GM21528 (cell line): ENCODE data around the gene ADSL.
"Not testable (repeated sequence)": the region's sequence is repeated elsewhere in the genome, so short reads cannot be mapped to it uniquely, and the experiment has no call there.

ENCODE experiments used
- ATAC-seq: cut with Tn5 transposase; IDR thresholded peaks from one replicate; pipeline ENCODE4 v1.9.1; 2021; ENCODE audit warnings: mild to moderate bottlenecking, moderate library complexity; ENCODE audit not compliant: unreplicated experiment, low FRiP score

Gene ADSL

DNA sequence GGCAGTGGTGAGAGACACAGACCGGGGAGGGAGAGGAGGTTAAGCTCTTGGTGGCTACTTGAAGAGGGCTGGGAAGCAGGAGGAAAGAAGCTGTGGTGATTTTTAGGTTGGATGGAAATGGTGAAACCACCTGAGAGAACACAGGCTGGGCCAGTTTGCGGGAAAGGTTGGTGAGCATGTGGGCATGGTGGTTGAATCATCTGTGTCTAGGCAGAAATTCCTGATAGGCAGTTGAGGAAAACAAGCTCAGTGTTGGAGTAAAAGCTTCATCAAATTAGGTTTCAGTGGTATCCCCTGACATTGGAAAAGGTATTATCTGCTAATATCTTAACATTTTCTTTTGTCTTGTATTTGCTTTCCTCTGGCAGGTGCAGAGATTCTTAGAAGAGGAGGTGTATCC, 19.8 kb downstream of the ADSL start:
- ATAC-seq, result no peak

DNA sequence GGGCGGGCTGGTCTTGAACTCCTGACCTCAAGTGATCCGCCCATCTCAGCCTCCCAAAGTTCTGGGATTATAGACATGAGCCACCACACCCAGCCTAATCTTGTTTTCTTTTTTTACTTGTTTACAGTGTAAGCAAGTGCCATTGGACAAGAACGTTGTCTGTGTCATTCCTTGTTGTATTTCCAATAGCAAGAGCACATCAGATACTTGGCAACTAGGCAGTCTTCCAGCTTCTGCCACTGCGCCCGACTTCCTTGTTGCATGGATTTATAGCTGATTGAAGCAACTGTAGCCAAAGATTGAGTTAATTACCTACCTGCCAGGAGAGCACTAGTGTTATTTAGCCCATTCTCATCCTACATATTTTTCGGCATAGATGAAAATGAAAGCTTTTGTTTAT, 21.0 kb downstream of the ADSL start:
- no peak for ATAC-seq

DNA sequence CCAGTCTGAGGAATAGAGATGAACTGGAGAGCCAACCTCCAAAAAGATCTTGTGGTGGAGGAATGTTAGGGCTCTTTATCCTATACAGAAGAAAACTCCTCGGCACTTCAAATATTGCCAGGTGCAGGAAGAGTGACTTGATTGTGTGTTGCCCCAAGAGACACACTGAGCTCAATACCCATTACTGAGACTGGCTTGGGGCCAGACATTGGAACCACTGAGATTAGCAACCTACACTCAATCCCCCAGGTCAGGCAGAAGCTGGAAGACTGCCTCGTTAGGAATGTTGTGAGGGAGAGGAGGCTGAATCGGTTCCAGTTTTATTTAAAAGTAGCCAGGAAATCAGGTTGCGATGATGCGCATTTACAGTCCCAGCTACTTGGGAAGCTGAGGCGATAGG, 21.7 kb downstream of the ADSL start:
- no peak for ATAC-seq

DNA sequence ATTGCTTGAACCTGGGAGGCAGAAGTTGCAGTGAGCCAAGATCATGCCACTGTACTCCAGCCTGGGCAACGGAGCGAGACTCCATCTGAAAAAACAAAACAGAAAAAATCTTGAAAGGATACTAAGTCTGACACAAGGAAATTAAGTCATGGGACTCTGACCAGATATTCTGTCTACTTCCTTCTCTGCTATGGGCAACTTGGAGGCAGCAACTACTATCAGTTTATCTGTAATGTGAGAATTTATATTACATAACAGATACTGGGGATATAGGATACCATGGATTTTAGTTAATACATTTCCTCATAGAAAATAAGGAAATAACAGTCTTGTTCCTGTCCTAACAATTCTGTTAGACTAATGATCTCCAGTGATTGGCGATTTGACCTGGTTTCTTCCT, 22.5 kb downstream of the ADSL start:
- ATAC-seq, result no peak

DNA sequence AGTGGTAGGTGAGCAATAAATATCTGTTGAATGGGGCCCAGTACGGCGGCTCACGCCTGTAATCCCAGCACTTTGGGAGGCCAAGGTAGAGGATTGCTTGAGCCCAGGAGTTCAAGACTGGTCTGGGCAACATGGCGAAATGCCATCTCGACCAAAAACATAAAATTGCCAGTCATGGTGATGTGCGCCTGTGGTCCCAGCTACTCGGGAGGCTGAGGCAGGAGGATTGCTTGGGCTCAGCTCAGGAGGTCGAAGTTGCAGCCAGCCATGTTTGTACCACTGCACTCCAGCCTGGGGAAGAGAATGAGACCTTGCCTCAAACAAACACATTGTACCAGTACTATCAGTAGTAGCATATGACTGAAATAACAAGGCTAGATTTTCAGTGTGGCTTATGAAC, 28.3 kb downstream of the ADSL start:
- no peak for ATAC-seq

DNA sequence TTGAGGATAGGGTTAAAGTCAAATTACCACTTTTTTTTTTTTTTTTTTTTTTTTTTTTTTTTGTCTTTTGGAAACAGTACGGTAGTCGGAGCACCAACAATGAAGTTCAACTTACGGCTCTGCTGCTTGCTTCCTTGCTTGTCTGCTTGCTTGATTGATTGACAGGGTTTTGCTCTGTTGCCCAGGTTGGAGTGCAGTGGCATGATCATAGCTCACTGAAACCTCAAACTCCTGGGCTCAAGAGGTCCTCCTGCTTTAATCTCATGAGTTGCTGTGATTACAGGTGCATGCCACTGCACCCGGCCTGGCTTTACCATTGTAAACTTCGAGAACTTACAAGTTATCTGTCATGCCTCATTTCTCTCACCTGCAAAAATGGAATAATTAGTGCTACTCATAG, 29.8 kb downstream of the ADSL start:
- no peak for ATAC-seq

DNA sequence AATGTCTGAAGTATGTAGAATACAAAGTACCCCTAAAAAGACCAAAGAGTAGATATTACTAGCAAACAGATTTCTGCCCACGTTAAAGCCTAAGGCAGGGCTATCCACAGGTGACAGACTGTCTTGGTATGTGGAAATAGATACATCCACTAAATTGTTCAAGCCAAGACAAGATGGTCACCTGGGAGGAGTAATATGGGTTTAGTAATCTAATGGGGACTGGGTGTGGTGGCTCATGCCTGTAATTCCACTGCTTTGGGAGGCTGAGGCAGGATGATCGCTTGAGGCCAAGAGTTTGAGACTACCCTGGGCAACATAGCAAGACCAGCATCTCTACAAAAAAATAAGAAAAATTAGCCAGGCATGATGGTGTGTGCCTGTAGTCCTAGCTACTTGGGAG, 31.6 kb downstream of the ADSL start:
- no peak for ATAC-seq

DNA sequence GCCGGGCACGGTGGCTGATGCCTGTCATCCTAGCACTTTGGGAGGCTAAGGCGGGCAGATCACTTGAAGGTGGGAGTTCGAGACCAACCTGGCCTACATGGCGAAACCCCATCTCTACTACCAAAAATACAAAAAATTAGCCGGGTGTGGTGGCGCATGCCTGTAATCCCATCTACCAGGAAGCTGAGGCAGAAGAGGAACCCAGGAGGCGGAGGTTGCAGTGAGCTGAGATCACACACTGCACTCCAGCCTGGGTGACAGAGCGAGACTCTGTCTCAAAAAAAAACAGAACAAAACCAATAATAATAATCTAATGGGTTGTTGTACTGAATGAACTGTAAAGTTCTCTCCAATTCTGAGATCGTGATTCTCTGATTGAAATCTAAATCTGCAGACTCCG, 32.1 kb downstream of the ADSL start:
- ATAC-seq, result not testable (repeated sequence)

DNA sequence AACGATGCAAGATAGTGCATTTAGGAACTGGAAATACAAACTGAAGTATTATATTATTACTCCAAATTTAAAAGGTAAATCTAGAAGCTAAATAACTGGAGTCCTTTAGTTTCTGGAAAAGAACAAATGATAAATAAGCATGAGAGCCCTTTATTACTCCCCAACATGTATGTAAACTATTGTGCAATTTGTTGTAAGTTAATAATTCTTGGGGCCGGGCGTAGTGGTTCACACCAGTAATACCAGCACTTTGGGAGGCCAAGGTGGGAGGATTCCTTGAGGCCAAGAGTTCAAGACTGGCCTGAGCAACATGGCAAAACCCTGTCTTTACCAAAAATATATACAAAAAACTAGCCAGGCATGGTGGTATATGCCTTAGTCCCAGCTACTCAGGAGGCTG, 35.2 kb downstream of the ADSL start:
- no peak for ATAC-seq

DNA sequence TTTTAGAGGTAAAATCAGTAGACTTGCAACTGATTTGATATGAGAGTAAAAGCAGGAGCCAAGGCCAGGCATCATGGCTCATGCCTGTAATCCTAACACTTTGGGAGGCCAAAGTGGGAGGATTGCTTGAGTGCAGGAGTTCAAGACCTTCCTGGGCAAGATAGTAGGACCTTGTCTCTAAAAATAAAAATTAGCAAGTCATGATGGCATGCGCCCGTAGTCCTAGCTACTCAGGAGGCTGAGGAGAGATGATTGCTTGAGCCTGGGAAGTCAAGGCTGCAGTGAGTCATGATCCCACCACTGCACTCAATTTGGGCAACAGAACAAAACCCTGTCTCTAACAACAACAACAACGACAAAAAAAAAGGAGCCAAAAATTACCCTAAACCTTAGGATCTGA, 37.6 kb downstream of the ADSL start:
- no peak for ATAC-seq

DNA sequence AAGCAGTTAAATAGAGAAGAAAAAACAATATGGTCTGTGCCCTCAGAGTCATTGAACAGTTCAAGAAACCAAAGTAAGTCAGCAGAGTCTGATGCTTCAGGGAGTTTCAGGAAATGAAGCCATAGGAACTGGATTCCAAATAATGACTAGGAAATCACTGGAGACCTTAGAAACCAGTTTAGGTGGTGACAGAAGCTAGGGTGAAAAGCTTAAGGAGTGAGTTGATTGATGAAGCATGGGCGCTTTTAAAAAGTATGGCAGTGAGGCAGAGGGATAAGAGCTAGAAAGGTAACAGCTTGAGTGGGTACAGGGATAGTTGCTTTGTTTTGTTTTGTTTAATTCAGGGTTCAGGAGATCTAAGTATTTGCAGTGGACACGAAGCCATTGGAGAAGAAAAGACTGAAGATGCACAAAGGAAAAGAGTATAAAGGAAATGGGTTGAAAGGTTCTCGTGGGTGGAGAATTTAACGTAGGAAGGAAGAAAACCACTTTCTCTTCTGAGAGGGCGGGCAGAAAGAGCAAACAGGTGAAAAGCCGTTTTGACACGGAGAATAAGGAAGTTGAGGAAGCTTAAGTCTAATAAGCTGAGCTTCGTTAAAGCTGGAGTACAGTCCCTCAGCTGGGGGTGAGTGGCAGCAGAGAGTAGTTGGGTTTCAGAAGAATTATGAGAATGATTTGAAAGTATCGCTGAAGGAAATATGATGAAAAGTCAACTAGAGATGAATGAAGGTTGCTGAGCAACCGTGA, 38.9 kb downstream of the ADSL start:
- ATAC-seq, result no peak

DNA sequence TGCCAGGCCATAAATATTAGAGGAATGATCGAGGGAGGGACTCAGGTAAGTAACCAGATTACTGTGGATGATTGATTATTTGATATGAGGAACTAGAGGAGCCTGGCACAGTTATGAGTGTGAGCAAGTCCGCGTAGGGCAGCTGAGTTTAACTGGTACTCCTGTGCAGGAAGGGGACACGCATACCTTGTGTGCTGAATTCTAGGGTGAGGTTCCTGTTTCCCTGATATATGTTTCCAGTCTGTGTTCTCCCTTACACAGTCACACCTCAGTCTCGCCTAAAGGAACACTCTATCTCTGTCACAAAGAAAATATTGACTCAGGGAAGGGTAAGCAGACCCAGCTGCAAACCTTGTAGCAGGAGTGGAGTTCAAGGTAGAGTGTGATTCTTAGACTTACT, 41.4 kb downstream of the ADSL start:
- no peak for ATAC-seq

DNA sequence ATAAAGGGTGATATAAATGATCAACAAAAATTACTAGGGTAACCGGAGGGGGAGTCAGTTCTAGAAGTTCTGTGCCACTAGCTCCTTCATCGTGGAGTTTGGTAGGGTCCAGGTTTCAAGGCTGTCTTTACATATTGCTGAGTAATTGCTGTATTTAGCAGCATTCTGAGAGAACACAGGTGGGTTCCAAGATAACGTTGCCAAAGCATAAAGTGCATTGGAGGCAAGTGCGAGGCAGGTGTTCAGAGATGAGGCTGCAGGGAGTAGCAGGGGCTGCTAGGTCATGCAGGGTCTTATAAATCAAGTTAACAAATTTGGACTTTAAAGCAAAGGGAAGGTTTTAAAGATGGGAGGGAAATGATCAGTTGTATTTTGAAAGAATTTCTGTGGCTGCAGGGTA, 41.9 kb downstream of the ADSL start:
- ATAC-seq, result no peak

DNA sequence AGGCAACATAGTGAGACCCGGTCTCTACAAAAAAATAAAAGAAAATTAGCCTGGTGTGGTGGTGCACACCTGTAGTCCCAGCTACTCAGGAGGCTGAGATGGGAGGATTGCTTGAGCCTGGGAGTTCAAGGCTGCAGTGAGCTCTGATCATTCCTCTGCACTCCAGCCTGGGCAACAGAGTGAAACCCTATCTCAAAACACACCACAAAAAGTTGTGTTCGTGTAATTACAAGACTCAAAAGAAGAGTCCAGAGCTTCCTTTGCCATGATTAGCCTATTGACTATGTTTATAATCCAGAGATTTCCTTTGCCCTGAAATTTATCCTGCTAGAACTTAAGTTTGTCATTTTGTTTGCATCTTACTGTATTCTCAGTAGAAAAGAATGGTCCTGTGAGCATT, 45.1 kb downstream of the ADSL start:
- ATAC-seq, result no peak

DNA sequence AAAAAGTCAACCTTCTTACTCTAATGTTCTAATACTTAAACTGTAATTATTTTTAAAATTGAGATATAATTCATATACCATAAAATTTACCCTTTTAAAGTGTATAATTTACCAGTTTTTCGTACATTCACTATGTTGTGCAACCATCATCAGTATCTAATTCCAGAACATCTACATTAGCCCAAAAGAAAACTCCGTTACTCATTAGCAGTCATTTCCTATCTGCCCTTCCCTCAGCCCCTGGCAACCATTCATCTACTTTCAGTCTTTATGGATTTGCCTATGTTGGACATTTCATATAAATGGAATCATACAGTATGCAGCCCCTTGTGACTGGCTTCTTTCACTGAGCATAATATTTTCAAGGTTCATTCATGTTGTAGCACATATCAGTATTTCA, 46.3 kb downstream of the ADSL start:
- no peak for ATAC-seq

DNA sequence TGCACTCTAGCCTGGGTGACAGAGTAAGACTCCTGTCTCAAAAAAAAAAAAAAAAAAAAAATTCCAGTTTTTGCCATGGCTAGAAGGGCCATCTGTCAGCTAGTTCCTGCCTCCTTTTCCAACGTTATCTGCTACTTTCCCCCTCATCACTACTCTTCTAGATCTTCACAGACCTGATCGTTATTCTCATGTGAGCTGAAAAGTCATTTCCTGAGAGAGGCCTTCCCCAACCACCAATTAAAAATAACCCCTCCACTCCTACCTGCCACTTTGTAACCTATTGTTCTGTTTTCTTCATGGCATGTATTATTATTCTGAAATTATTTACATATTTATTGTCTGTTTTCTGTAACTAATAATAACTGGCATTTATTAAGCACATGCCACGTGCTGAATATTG, 48.3 kb downstream of the ADSL start:
- ATAC-seq, result no peak

DNA sequence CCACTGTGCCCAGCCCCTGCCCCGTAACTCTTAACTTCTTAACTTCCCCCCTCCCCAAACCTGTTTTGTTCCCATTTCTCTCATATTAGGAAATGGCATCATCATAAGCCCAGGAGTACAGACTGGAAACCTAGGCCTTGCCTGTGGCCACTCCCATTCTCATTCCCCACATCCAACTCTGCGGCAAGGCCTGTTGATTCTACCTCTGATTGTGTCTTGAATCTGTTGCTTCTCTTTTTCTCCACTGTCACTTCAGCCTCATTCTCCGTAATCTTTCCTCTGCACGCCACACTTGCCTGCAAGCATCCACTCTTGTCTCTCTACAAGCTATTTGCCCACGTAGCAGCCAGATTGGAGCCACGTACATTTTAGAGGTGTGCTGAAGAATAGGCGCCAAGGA, 49.3 kb downstream of the ADSL start:
- ATAC-seq, result no peak

DNA sequence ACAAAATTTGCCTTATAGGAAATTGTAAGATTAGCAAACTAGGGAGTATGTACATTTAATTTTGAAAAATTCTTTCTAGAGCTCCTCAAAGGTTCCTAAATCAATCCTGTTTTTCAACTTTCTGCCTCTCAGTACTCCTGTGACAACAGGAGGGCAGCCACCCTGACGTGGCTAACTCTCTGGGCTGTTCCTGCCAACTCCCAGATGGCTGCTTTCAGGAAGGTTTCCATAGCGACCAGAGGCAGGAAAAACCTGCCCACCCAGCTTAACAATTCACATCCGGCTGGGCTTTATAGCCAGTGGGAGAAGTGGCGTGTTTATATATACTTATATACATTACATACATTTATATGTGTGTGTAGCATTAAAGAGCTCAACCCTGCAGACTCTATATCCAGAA, 50.6 kb downstream of the ADSL start:
- ATAC-seq, result no peak

DNA sequence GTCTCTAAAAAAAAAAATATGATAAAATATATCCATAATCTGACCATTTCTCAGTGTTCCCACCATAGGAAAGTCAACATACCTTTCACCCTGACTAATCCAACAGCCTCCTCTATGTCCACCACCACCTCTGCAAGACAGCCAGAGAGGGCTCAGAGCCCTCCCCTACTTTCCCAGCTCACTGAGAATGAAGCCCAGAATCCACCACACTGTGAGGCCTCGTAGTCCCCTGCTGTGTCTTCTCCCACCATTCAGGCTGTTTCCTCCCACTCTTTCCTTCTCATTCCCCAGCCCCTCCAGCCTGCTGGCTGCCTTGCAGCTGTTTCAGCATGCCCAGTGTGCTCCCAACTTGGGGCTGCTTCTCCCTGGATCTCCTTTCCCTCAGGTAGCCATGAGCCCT, 51.1 kb downstream of the ADSL start:
- no peak for ATAC-seq

DNA sequence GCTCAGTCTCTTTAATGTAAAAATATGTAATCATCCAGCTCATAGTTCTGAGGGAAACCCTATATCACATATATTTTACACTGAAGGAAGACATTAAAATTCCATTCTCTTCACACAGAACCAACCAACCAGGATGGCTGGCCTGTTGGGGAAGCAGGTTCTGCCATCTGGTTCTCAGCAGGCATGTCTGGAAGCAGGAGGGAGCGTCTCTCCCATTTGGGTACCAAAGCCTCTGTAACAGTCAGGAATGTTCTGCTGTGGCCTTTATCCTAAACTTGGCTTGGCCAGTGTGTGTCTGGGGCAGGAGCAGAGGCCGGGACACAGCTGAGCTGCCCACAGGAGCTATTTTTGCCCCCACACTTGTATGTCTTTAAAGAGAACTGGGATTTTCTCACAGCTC, 53.3 kb downstream of the ADSL start:
- no peak for ATAC-seq

DNA sequence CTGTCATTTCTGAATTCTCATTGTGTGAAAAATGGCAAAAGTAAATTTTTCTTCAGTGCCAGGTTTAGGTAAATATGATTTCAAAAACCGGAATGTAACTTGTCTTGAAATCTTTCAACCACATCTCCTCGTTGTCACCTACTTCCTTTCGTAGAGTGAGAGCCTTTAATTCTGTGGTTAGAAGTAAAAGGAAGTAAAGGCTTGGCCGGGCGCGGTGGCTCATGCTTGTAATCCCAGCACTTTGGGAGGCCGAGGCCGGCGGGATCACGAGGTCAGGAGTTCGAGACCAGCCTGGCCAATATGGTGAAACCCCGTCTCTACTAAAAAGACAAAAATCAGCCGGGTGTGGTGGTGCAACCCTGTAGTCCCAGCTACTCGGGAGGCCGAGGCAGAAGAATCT, 53.9 kb downstream of the ADSL start:
- ATAC-seq, result no peak

DNA sequence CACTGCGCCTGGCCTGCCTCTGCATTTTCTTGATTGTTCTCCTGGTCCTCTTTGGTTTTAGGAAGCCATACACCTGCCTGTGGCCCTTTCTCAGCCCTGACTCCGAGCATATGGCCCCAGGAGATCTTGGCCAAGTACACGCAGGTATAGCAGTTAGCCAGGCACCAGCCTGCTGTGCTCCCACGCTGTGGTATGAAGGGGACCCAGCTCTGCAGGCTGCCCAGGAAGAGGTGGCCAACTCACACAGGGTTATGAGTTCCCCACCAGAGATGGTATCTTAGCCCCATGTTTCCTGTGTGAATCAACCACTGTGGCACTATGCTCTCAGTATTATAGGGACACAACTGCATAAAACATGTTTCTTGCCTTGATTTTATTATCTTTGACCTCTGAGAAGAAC, 55.2 kb downstream of the ADSL start:
- ATAC-seq, result no peak

DNA sequence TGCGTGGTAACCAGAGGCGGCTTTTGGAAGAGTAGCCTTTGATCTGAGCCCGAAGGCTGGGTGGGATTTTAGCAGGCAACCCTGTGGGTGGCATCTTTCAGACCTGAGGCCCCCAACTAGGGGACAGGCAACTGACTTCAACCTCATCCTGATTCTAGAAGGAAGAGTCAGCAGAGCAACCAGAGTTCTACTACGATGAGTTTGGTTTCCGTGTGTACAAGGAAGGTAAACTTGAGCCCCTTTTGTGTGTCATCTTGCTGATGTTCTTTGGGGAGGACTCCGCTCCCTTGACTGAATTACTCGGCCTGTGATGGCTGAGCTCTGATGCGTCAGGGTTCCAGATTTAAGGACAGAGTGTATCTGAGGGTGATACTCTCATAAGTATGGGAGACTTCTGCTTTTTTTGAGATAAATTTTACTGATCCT, 55.7 kb downstream of the ADSL start:
- no peak for ATAC-seq
